HG02870 (cell line): ENCODE measurements around the gene NT5C2.
"Not testable (repeated sequence)": the region's sequence is repeated elsewhere in the genome, so short reads cannot be mapped to it uniquely, and the experiment has no call there.

Experiments
- ATAC-seq: cut with Tn5 transposase; IDR thresholded peaks from one replicate; pipeline ENCODE4 v1.9.1; 2021; ENCODE audit warnings: mild to moderate bottlenecking, moderate library complexity; ENCODE audit not compliant: unreplicated experiment

The NT5C2 gene

GRCh38 chr10:103095005-103095404, 98.1 kb downstream of the NT5C2 start:
- ATAC-seq: no peak

- ATAC-seq: no peak
Observed at GRCh38 chr10:103090911-103091310, 102.2 kb downstream of the NT5C2 start.

- no peak for ATAC-seq
Observed at GRCh38 chr10:103089493-103089892, 103.6 kb downstream of the NT5C2 start.

- ATAC-seq: no peak
Observed at GRCh38 chr10:103086799-103087198, 106.3 kb downstream of the NT5C2 start.

- ATAC-seq: no peak
Observed at GRCh38 chr10:103086261-103086660, 106.8 kb downstream of the NT5C2 start.

- ATAC-seq: no peak
Observed at GRCh38 chr10:103083977-103084320, 109.1 kb downstream of the NT5C2 start.

- ATAC-seq: no peak
Observed at GRCh38 chr10:103083266-103083976, 109.7 kb downstream of the NT5C2 start.

- no peak for ATAC-seq
Observed at GRCh38 chr10:103082683-103083082, 110.4 kb downstream of the NT5C2 start.

GRCh38 chr10:103080891-103081581, 112.0 kb downstream of the NT5C2 start:
- no peak for ATAC-seq

- ATAC-seq: no peak
Observed at GRCh38 chr10:103079946-103080345, 113.1 kb downstream of the NT5C2 start.

GRCh38 chr10:103079100-103079499, 114.0 kb downstream of the NT5C2 start:
- ATAC-seq: no peak

- ATAC-seq: no peak
Observed at GRCh38 chr10:103078676-103079075, 114.4 kb downstream of the NT5C2 start.

- no peak for ATAC-seq
Observed at GRCh38 chr10:103078309-103078615, 114.8 kb downstream of the NT5C2 start.

- ATAC-seq: no peak
Observed at GRCh38 chr10:103077491-103078308, 115.4 kb downstream of the NT5C2 start.

- ATAC-seq: no peak
Observed at GRCh38 chr10:103077020-103077419, 116.1 kb downstream of the NT5C2 start.

- no peak for ATAC-seq
Observed at GRCh38 chr10:103072891-103073290, 120.2 kb downstream of the NT5C2 start.

GRCh38 chr10:103072276-103072675, 120.8 kb downstream of the NT5C2 start:
- no peak for ATAC-seq

GRCh38 chr10:103069453-103070331, 123.4 kb downstream of the NT5C2 start:
- ATAC-seq: peak; percentile 18

- no peak for ATAC-seq
Observed at GRCh38 chr10:103067956-103068355, 125.1 kb downstream of the NT5C2 start.

GRCh38 chr10:103067484-103067883, 125.6 kb downstream of the NT5C2 start:
- ATAC-seq: no peak

GRCh38 chr10:103067099-103067477, 126.0 kb downstream of the NT5C2 start:
- not testable (repeated sequence) for ATAC-seq
